Measurements from ENCODE around the gene KLF12.

- TF ChIP-seq POLR2A (IDR thresholded peaks at IDR 0.05; ENCODE audit: low read length) (no peak), RAD21 (conservative IDR thresholded peaks at IDR 0.05 in 1 of 2, IDR thresholded peaks at IDR 0.05 in 1 of 2) (no peak), EP300 (IDR thresholded peaks at IDR 0.05) (no peak), SMC3 (IDR thresholded peaks at IDR 0.05) (no peak), JUNB (IDR thresholded peaks at IDR 0.05) (no peak), FOSL2 (IDR thresholded peaks at IDR 0.05) (no peak), FOSL2 (CRISPR knock-in tag; IDR thresholded peaks at IDR 0.05) (no peak), KDM5A (IDR thresholded peaks at IDR 0.05) (no peak), MAFK (IDR thresholded peaks at IDR 0.05; ENCODE audit: partially characterized antibody) (no peak)
- TF ChIP-seq, protein P1, sequence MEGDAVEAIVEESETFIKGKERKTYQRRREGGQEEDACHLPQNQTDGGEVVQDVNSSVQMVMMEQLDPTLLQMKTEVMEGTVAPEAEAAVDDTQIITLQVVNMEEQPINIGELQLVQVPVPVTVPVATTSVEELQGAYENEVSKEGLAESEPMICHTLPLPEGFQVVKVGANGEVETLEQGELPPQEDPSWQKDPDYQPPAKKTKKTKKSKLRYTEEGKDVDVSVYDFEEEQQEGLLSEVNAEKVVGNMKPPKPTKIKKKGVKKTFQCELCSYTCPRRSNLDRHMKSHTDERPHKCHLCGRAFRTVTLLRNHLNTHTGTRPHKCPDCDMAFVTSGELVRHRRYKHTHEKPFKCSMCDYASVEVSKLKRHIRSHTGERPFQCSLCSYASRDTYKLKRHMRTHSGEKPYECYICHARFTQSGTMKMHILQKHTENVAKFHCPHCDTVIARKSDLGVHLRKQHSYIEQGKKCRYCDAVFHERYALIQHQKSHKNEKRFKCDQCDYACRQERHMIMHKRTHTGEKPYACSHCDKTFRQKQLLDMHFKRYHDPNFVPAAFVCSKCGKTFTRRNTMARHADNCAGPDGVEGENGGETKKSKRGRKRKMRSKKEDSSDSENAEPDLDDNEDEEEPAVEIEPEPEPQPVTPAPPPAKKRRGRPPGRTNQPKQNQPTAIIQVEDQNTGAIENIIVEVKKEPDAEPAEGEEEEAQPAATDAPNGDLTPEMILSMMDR (IDR thresholded peaks at IDR 0.05) = no peak
- TF ChIP-seq, protein P2, sequence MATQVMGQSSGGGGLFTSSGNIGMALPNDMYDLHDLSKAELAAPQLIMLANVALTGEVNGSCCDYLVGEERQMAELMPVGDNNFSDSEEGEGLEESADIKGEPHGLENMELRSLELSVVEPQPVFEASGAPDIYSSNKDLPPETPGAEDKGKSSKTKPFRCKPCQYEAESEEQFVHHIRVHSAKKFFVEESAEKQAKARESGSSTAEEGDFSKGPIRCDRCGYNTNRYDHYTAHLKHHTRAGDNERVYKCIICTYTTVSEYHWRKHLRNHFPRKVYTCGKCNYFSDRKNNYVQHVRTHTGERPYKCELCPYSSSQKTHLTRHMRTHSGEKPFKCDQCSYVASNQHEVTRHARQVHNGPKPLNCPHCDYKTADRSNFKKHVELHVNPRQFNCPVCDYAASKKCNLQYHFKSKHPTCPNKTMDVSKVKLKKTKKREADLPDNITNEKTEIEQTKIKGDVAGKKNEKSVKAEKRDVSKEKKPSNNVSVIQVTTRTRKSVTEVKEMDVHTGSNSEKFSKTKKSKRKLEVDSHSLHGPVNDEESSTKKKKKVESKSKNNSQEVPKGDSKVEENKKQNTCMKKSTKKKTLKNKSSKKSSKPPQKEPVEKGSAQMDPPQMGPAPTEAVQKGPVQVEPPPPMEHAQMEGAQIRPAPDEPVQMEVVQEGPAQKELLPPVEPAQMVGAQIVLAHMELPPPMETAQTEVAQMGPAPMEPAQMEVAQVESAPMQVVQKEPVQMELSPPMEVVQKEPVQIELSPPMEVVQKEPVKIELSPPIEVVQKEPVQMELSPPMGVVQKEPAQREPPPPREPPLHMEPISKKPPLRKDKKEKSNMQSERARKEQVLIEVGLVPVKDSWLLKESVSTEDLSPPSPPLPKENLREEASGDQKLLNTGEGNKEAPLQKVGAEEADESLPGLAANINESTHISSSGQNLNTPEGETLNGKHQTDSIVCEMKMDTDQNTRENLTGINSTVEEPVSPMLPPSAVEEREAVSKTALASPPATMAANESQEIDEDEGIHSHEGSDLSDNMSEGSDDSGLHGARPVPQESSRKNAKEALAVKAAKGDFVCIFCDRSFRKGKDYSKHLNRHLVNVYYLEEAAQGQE (IDR thresholded peaks at IDR 0.05) = no peak
These were observed 14.1 kb upstream of the KLF12 start for GRCh38 chr13:74148352-74148751.

Data from A549 (cell line).